HG02798 (cell line): ENCODE data around the gene CREBBP.
A peak's percentile ranks its signal among the peaks of the same experiment; 100 is the strongest.

Source experiments
- ATAC-seq: cut with Tn5 transposase; IDR thresholded peaks from one replicate; pipeline ENCODE4 v1.9.1; 2021; ENCODE audit warnings: mild to moderate bottlenecking; ENCODE audit not compliant: unreplicated experiment, poor library complexity

CREBBP gene

GRCh38 chr16:3857189-3858043 lies 23.1 kb downstream of the CREBBP start:
- peak; percentile 67 for ATAC-seq

GRCh38 chr16:3856367-3857141 lies 24.0 kb downstream of the CREBBP start:
- ATAC-seq: no peak

- no peak for ATAC-seq
Observed at GRCh38 chr16:3854750-3855541, 25.6 kb downstream of the CREBBP start.

GRCh38 chr16:3850544-3850899 lies 30.0 kb downstream of the CREBBP start:
- no peak for ATAC-seq

- no peak for ATAC-seq
Observed at GRCh38 chr16:3849751-3850543, 30.6 kb downstream of the CREBBP start.

GRCh38 chr16:3846595-3847091 lies 33.9 kb downstream of the CREBBP start:
- no peak for ATAC-seq

- ATAC-seq: no peak
Observed at GRCh38 chr16:3846087-3846486, 34.4 kb downstream of the CREBBP start.

GRCh38 chr16:3842994-3843393 lies 37.5 kb downstream of the CREBBP start:
- no peak for ATAC-seq

GRCh38 chr16:3841729-3842508 lies 38.6 kb downstream of the CREBBP start:
- no peak for ATAC-seq

GRCh38 chr16:3839402-3840184 lies 40.9 kb downstream of the CREBBP start:
- no peak for ATAC-seq

- no peak for ATAC-seq
Observed at GRCh38 chr16:3838600-3839401, 41.7 kb downstream of the CREBBP start.

GRCh38 chr16:3837851-3838586 lies 42.5 kb downstream of the CREBBP start:
- no peak for ATAC-seq

GRCh38 chr16:3836641-3837040 lies 43.9 kb downstream of the CREBBP start:
- ATAC-seq: no peak

GRCh38 chr16:3835089-3835602 lies 45.4 kb downstream of the CREBBP start:
- ATAC-seq: no peak

- ATAC-seq: no peak
Observed at GRCh38 chr16:3832668-3833067, 47.8 kb downstream of the CREBBP start.

GRCh38 chr16:3830625-3831254 lies 49.8 kb downstream of the CREBBP start:
- ATAC-seq: no peak
